Mesenteric fat pad (tissue), 1 donor: ENCODE results near the gene TLE2. TPM values are rescaled to one million over a fixed set of nuclear protein-coding genes. Genes with fewer than 3 reads are reported as not detected.
"Not testable (repeated sequence)": the region's sequence is repeated elsewhere in the genome, so short reads cannot be mapped to it uniquely, and the experiment has no call there.

ENCODE experiments used
- DNase-seq: peaks from one replicate; pipeline ENCODE4 v3.0.0-alpha.2; 2020; ENCODE audit warnings: low spot score
- total RNA-seq: library from RNA; stranded (reverse); fragmentation: NEBNext Ultra II Directional; extraction: Animal tissue kit (Norgen Biotek cat#: 25700); gene quantifications from one replicate; pipeline ENCODE4 v1.2.1, GENCODE V29; 2021
- donor health status: DM: yes; HTN: yes; CAD: no.

TLE2 gene
- total RNA-seq, 1 donor from 2014 or later = 35.6 TPM

GRCh38 chr19:3038214-3038613 lies 9.1 kb upstream of the TLE2 start:
- no peak for DNase-seq

- not testable (repeated sequence) for DNase-seq
Observed at GRCh38 chr19:3036977-3037544, 8.0 kb upstream of the TLE2 start.

- peak; percentile 98 for DNase-seq
Observed at GRCh38 chr19:3036119-3036976, 7.3 kb upstream of the TLE2 start.

GRCh38 chr19:3035542-3036118 lies 6.5 kb upstream of the TLE2 start:
- peak; percentile 98 for DNase-seq

GRCh38 chr19:3034656-3035541 lies 5.8 kb upstream of the TLE2 start:
- DNase-seq = no peak

- DNase-seq = no peak
Observed at GRCh38 chr19:3034406-3034655, 5.3 kb upstream of the TLE2 start.

GRCh38 chr19:3033595-3034405 lies 4.7 kb upstream of the TLE2 start:
- no peak for DNase-seq

- DNase-seq = no peak
Observed at GRCh38 chr19:3031607-3031867, 2.5 kb upstream of the TLE2 start.

- no peak for DNase-seq
Observed at GRCh38 chr19:3028305-3029064, 595 bp downstream of the TLE2 start.

GRCh38 chr19:3027981-3028304 lies 1.1 kb downstream of the TLE2 start:
- no peak for DNase-seq

- no peak for DNase-seq
Observed at GRCh38 chr19:3027292-3027691, 1.8 kb downstream of the TLE2 start.

- DNase-seq = no peak
Observed at GRCh38 chr19:3026768-3027167, 2.3 kb downstream of the TLE2 start.

- DNase-seq = no peak
Observed at GRCh38 chr19:3025549-3025886, 3.6 kb downstream of the TLE2 start.

- DNase-seq = no peak
Observed at GRCh38 chr19:3024870-3025548, 4.1 kb downstream of the TLE2 start.

- no peak for DNase-seq
Observed at GRCh38 chr19:3024509-3024869, 4.6 kb downstream of the TLE2 start.

GRCh38 chr19:3020321-3020960 lies 8.6 kb downstream of the TLE2 start:
- DNase-seq = no peak

- DNase-seq = no peak
Observed at GRCh38 chr19:3019211-3019854, 9.7 kb downstream of the TLE2 start.

- no peak for DNase-seq
Observed at GRCh38 chr19:3017923-3018322, 11.2 kb downstream of the TLE2 start.
